NCI-H2029 (cell line): Measurements from ENCODE around the gene HJURP.

Experiments used
- DNase-seq: peaks from one replicate; lab custom pipeline; 2025; lab: John Stamatoyannopoulos, UW

The HJURP gene

GRCh38 chr2:233814056-233814835, 40.1 kb downstream of the HJURP start:
- no peak for DNase-seq

- DNase-seq = no peak
Measured at GRCh38 chr2:233813236-233814055, 40.9 kb downstream of the HJURP start.

- no peak for DNase-seq
Measured at GRCh38 chr2:233811732-233812131, 42.6 kb downstream of the HJURP start.

- DNase-seq = no peak
Measured at GRCh38 chr2:233811087-233811486, 43.2 kb downstream of the HJURP start.

GRCh38 chr2:233810385-233810784, 44.0 kb downstream of the HJURP start:
- no peak for DNase-seq

- no peak for DNase-seq
Measured at GRCh38 chr2:233807966-233808935, 46.1 kb downstream of the HJURP start.

GRCh38 chr2:233807215-233807865, 47.0 kb downstream of the HJURP start:
- DNase-seq = no peak

GRCh38 chr2:233803994-233804393, 50.3 kb downstream of the HJURP start:
- DNase-seq = no peak

- no peak for DNase-seq
Measured at GRCh38 chr2:233803292-233803911, 50.9 kb downstream of the HJURP start.

- no peak for DNase-seq
Measured at GRCh38 chr2:233802132-233802815, 52.1 kb downstream of the HJURP start.

- no peak for DNase-seq
Measured at GRCh38 chr2:233801357-233802131, 52.8 kb downstream of the HJURP start.

GRCh38 chr2:233800208-233800607, 54.1 kb downstream of the HJURP start:
- DNase-seq = no peak

- no peak for DNase-seq
Measured at GRCh38 chr2:233799716-233800115, 54.6 kb downstream of the HJURP start.

- no peak for DNase-seq
Measured at GRCh38 chr2:233799087-233799665, 55.2 kb downstream of the HJURP start.

- DNase-seq = no peak
Measured at GRCh38 chr2:233798335-233799086, 55.8 kb downstream of the HJURP start.

- no peak for DNase-seq
Measured at GRCh38 chr2:233796254-233796653, 58.1 kb downstream of the HJURP start.

- no peak for DNase-seq
Measured at GRCh38 chr2:233795735-233796171, 58.6 kb downstream of the HJURP start.

GRCh38 chr2:233794128-233794658, 60.1 kb downstream of the HJURP start:
- no peak for DNase-seq
